Right ventricle myocardium superior (tissue), 1 donor: Measurements from ENCODE around the gene NKAIN2. TPM values are rescaled to one million over a fixed set of nuclear protein-coding genes. Genes with fewer than 3 reads are reported as not detected.
"Not testable (repeated sequence)": the region's sequence is repeated elsewhere in the genome, so short reads cannot be mapped to it uniquely, and the experiment has no call there.

Source experiments
- ATAC-seq: fragments of 200-7000 bp; cut with Tn5 transposase; one replicate; pipeline ENCODE4 v1.9.1; 2020; ENCODE audit warnings: mild to moderate bottlenecking; ENCODE audit not compliant: poor library complexity
- DNase-seq: peaks from one replicate; pipeline ENCODE4 v3.0.0-alpha.2; 2020
- intact Hi-C: fragments of 100-400 bp; cut with DNase I; formaldehyde crosslinking; loops from one replicate; pipeline ENCODE4 v1.11.2; 2022
- total RNA-seq: library from RNA; stranded (reverse); fragmentation: NEBNext Ultra II Directional; extraction: Animal tissue kit (Norgen Biotek cat#: 25700); gene quantifications from one replicate; pipeline ENCODE4 v1.2.1, GENCODE V29; 2021
- donor health status: DM: no; HTN: yes; CAD: no; lungs with severe emphysema.

The NKAIN2 gene
- total RNA-seq, 1 donor from 2014 or later, result 0.22 TPM

DNA sequence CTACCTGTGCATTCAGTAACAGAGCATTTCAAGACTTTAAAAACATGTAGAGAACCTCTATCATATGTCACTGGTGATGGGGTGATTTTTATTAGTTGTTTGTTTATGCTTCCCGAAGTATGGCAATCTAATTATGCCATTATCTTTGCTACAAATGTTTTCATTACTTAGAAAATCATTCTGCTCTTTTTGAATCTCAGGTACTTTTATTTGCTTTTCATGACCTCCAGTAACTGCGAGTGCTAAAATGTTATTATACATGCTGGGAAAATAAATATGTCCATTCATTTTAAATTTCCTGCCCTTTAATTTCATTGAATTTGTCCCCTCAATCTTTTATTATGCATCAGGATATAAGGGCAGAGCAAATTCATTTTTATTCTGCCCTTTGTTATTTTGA is 515.7 kb downstream of the NKAIN2 start:
- intact Hi-C loops, result no loop called here
- DNase-seq (no peak), ATAC-seq (no peak)

DNA sequence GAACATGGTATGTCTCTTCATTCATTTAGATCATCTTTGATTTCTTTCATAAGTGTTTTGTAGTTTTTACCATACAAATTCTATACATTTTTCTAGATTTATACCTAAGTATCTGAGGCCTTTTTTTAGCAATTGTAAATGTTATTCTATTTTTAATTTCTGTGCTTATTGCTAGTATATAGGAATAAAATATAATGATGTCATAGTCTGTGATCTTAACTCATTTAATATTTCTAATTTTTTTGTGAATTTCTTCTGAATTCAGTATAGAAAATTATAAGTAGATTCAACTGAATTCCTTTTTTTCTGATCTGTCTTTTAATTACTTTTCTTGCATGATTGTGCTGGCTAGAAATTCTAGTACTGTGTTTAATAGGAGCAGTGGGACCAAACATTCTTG is 520.6 kb downstream of the NKAIN2 start:
- ATAC-seq, result no peak
- no peak for DNase-seq
- intact Hi-C loops, result no loop called here

DNA sequence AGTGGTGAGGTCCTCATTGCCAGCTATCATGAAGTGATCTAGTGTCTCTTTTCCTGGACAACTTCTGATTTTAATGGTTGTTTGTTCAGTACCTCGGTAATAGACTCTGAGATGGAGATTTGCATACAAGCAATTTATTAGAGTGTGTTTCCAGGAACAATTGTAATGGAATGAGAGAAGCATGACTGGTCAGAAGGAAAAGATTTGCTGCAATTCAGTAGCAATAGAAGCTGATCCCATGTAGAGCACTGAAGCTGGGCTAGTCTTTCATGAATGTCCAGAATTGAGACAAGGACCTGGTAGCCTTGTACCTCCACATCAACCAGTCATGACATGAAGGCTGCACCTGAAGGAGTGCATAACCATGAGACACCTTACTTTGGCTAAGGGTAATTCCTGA is 526.5 kb downstream of the NKAIN2 start:
- ATAC-seq (no peak), DNase-seq (no peak)
- intact Hi-C loops, result no loop called here

DNA sequence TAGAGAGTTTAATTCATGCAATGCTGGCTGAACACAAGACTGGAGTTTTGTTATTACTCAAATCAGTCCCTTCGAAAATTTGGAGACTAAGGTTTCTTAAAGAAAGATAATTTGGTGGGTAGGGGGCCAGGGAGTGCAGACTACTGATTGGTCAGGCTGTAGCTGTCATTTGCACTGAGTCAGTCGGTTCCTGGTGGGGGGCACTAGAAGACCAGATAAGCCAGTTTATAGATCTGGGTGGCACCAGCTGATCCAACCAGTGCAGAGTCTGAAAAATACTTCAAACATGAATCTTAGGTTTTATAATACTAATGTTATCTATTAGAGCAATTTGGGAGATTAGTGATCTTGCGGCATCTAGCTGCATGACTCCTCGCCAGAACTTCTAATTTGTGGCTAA is 530.7 kb downstream of the NKAIN2 start:
- ATAC-seq, result no peak
- intact Hi-C loops, result no loop called here
- no peak for DNase-seq

DNA sequence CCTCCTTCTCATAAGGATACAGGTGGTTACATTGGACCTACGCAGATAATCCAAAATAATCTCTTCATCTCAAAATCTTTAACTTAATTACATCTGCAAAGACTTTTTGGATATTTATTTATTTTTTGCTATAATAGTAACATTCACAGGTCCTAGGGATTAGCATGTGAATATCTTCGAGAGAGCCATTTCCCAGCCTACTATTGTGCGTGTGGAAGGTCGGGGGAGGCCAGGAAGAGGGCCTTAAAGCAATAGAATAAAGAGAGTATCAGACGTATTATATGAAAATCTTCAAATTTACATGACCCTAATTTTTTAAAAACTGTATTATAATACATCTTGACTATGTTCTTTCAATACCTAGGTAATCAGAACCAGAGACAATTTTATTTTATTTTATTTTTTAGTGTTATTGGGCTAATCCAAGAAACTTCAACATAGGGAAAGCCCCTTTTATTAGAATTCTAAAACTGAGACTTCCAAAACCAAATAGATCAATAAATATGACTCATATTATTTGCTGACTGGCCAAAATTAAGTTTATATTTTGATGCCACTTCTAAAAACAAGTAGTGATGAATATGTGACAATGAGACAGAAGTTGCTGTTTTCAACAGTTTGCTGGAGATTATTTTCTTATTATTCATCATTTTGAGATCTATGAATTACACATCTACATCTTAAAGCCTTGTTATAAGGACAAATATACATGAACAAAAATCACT is 536.1 kb downstream of the NKAIN2 start:
- ATAC-seq (no peak), DNase-seq (no peak)
- intact Hi-C loops, result no loop called here

DNA sequence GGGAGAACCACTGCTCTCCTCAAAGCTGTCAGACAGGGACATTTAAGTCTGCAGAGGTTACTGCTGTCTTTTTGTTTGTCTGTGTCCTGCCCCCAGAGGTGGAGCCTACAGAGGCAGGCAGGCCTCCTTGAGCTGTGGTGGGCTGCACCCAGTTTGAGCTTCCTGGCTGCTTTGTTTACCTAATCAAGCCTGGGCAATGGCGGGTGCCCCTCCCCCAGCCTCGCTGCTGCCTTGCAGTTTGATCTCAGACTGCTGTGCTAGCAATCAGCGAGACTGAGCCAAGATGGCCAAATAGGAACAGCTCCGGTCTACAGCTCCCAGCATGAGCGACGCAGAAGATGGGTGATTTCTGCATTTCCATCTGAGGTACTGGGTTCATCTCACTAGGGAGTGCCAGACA is 544.7 kb downstream of the NKAIN2 start:
- ATAC-seq, DNase-seq, intact Hi-C loops: not testable (repeated sequence)

DNA sequence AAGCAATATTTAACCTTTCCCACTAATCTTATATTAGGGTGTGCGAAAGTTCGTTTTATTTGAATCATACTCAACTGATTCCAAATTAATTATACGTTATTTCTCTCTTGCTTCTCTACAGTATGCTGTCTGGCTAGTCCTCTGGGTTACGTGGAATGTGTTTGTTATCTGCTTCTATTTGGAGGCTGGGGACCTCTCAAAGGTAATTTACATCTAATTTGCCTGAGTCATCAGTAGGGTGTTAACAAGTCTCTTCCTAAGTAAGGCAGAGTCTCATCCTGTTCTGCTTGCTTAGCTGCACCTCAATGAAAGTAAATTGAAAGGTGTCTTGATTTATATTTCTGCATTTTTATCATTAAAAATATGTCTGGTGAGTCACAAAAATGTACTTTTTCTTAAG is 551.5 kb downstream of the NKAIN2 start:
- intact Hi-C loops, result no loop called here
- DNase-seq (no peak), ATAC-seq (no peak)

DNA sequence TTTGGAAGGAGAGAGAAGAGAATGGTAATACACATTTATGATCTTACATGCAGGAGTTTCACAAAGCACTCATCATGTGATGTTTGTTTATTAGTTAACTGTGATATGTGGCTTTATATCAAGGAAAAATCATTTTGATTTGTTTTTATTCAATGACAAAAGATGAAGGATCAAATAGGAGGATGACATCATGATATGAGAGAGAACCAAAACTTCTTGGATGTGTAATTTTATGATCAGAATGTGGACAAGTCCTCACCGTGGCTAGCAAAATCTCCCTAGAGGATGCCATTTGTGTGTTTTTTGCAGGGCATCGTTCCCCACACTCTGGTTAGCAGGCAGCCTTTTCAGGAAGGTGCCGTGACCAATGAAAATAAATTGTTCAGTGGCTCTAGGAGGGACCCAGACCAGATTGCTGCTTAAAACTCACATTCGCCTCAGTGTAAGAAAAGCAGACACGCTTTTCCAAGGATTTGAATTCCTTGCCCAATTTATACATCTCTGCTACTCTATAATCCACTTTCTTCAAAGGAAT is 552.7 kb downstream of the NKAIN2 start:
- intact Hi-C loops, result no loop called here
- ATAC-seq (no peak), DNase-seq (no peak)

DNA sequence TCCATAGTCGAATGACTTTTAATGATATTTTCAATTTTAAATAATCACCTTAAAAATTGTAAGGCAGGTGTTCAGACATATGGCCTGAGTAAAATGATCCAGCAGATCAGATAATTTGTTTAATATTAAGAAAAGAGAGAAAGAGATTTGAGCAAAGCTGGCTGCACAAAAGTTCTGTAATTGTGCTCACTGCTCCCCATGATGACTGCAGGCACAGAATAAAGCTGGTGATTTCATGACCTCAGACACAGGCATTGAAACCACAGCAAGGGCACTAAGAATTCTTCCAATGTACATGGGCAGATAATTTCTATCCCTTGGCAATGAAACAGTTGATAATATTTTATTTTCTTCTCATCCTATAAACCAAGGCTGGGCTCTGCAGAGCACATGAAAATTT is 553.1 kb downstream of the NKAIN2 start:
- ATAC-seq, result no peak
- DNase-seq, result no peak
- intact Hi-C loops, result no loop called here

DNA sequence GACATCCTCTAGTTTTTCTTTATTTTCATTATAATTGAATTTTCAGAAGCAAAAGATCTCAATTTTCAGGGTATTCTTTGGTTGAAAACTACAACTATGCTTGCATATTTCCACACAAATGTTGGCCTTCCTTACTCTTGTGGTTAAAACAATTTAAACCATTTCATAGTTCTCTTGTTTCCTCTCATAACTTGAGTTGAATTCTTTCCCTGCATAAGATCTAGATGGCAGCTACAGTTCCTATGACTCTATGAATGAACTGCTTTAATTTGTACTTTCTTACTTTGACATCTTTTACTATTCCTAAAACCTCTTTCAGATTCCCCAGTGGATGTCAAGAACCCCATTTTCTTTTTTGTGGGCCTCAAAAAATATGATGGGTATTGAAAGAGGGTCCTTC is 564.5 kb downstream of the NKAIN2 start:
- intact Hi-C loops, result no loop called here
- DNase-seq (no peak), ATAC-seq (no peak)

DNA sequence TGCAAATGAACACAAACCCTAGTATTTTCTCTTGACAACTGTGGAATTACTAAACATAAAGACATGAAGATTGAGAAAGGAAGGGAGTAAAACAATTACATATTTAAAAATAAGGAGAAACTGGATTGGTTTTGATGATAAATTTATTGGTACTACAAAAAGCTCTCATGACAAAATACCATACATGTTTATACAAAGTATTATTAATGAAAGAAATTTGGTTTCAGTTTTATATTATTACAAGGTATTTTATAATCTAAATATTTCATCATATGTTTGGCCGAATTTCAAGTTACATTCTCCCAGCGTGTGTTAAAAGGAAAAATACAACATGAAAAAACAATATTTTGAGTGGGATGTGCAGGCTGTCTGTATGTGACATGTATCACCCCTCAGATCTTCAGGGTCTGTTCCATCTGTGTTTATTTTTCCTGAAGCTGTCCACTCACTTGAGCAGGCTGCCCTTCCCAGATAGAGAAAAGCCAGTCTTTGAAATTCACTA is 568.4 kb downstream of the NKAIN2 start:
- no peak for DNase-seq
- intact Hi-C loops, result no loop called here
- no peak for ATAC-seq

DNA sequence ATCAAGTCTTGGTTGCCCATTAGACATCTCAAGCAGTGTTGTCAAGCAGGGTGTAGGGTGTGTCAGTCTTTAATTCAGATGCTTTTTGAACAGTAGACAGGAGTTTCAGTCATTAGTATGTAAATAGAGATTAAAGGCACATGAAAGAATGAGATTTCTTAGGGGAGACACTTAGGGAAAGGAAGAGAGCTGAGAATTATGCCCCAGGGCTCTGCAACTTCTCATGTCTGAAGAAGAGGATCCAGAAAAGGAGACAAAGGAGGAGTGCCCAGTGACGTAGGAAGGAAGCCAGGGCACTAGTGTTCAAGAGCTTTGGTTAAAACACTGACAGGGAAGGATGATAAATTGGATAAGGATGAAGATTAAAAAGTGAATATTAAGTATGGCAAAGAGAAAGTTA is 569.7 kb downstream of the NKAIN2 start:
- no peak for ATAC-seq
- no peak for DNase-seq
- intact Hi-C loops, result no loop called here

DNA sequence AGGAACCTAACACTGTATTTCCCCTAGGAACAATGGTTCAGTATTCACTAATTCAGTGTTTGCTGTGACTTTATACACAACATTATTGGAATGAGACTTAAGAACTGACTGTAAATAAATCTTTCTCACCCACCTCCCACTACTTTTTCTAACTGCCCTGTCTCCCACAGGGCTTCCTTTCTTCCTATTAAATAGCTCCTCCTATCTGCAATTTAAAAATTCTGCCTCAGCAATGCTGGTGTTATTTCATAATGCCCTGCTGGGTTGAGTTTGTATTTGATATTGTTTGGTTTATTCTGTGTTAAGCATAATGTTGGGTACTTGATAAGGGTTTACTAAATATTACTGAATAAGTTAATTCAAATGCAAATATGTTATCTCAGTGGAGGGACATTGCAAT is 585.5 kb downstream of the NKAIN2 start:
- intact Hi-C loops, result no loop called here
- ATAC-seq, result no peak
- DNase-seq, result no peak

DNA sequence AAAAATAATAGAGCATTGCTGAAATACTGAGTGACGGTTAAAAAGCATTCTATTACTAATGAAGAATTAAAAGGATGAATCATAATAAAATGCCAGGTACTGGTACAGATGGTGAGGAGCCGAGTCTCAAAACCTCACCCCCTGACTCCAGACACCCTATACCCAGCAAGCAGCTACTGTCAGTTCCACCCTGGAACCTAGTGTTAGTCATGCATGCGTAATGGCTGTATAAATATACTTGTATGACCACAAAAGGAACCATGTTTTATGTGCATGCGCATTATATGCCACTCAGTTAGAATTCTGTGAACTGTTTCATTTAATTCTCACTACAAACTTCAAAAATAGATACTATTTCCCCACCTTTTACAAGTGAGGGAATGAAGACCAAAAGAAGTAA is 589.9 kb downstream of the NKAIN2 start:
- DNase-seq (no peak), ATAC-seq (no peak)
- intact Hi-C loops, result no loop called here

DNA sequence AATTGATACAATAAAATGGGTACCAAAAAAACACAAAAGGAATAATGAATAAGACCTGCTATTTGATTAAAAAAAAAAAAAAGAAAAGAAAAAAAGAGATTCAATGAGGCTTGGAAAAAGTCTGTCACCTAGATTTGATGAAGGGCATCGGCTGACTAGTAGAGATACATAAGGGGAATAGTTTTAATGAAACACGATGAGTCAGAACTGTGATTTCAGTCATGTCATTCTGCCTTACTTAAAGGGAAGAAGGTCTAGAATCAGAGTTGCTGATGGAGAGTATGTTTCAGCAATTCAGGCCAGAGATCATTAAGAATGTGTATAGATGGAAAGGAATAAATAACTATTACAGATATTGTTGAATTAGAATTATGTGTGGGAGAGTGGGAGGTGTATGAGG is 592.7 kb downstream of the NKAIN2 start:
- intact Hi-C loops, result no loop called here
- no peak for DNase-seq
- no peak for ATAC-seq

DNA sequence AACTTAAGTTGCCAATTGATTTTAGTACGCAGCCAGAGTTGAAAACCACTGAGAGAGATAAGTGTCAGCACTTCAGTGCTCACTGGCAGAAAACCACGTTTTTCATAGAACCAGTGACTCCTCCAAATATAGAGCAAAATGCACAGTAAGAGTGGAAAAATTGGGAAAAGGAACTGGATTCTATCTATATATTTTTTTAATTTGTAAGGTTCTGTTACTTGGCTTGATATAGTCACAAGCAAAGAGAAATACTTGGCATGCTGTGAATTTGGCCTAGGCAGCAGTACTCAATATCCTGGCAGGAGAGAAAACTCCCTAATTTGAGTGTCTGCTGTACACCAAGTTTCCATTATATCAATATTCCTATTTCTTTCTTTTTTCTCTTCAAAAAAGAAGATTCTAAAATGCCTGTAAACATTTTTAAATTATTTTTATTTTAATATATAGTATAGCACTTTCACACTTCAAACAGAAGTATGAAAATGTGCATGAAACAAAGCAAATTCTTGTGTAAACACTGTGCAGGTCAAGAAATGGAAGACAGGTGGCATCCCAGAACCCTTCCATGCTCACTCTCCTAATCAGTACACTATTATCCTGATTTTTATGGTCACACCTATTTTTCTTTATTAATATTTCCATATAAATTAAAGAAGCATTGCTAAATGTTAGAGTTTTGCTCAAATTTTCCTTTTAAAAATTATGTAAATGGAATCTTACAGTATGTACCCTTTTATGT is 596.8 kb downstream of the NKAIN2 start:
- DNase-seq (no peak), ATAC-seq (no peak)
- intact Hi-C loops, result no loop called here

DNA sequence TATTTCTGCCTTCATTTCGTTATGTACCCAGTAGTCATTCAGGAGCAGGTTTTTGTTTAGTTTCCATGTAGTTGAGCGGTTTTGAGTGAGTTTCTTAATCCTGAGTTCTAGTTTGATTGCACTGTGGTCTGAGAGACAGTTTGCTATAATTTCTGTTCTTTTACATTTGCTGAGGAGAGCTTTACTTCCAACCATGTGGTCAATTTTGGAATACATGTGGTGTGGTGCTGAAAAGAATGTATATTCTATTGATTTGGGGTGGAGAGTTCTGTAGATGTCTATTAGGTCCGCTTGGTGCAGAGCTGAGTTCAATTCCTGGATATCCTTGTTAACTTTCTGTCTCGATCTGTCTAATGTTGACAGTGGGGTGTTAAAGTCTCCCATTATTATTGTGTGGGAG is 606.8 kb downstream of the NKAIN2 start:
- DNase-seq, ATAC-seq, intact Hi-C loops: not testable (repeated sequence)

DNA sequence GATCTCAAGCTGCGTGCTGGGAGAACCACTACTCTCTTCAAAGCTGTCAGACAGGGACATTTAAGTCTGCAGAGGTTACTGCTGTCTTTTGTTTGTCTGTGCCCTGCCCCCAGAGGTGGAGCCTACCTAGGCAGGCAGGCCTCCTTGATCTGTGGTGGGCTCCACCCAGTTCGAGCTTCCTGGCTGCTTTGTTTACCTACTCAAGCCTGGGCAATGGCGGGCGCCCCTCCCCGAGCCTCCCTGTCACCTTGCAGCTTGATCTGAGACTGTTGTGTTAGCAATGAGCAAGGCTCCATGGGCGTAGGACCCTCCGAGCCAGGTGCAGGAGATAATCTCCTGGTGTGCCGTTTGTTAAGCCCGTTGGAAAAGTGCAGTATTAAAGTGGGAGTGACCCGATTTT is 609.0 kb downstream of the NKAIN2 start:
- DNase-seq, intact Hi-C loops, ATAC-seq: not testable (repeated sequence)

DNA sequence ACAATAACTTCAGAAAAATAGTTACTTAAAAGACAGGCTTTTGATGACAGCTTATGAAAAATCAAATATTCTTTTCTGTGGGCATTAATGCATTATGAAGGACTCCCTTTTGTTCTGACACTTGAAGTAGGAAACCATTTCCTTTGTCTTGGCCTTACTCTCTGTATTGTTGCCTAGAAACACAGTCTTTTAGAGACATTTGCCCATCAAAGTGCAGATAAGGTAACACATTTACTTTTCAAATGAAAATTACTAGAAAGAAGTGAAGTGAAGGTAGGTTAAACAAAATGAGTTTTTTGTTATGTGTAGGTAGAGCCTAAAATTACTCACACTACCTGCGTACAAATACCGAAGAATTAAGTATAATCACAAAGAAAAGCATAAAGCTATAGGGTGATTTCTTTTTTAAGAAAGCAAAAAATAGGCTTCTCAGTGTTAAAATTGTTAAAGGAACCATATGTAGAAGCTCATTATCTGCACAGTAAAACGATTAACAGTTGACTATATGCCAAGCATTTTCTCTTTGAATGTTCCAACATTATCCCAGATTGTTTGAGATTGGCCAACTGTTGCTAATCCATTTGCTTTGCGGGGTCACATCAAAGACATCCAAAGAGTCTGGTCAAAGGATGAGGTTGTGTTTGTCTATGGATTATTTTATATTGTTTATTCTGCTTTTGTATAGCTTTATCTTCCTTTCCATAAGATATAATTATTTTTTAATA is 616.6 kb downstream of the NKAIN2 start:
- no peak for ATAC-seq
- intact Hi-C loops, result no loop called here
- no peak for DNase-seq
